ENCODE measurements around the gene PET117.

The PET117 gene

GRCh38 chr20:18190338-18191233 is 52.9 kb downstream of the PET117 start:
- Histone ChIP-seq H3K36me3 (ENCODE audit: control insufficient read depth in 1 of 2, insufficient read depth in 2 of 2, low read length in 2 of 2) (peaks cover 26 to 35% of the 10 kb centered on the region in 2 donors), H3K9me3 (ENCODE audit: control insufficient read depth in 1 of 2, low read length in 2 of 2) (no peaks in the 10 kb centered on the region)

GRCh38 chr20:18191306-18191705 is 53.6 kb downstream of the PET117 start:
- Histone ChIP-seq H3K27me3 (ENCODE audit: low read depth, low read length) (no peaks in the 10 kb centered on the region), H3K9me3 (ENCODE audit: control insufficient read depth in 1 of 2, low read length in 2 of 2) (no peaks in the 10 kb centered on the region), H3K36me3 (ENCODE audit: control insufficient read depth in 1 of 2, insufficient read depth in 2 of 2, low read length in 2 of 2) (peaks cover 19 to 28% of the 10 kb centered on the region in 2 donors), H3K4me3 (ENCODE audit: low read depth in 1 of 2, low read length in 2 of 2) (no peak overlapping the region), H3K4me1 (ENCODE audit: control insufficient read depth in 1 of 2, insufficient read depth in 2 of 2, low read length in 2 of 2) (no peaks in the 10 kb centered on the region), H3K27ac (ENCODE audit: low read length) (no peak overlapping the region)

More at GRCh38 chr20:18190338-18191233, 52.9 kb downstream of the PET117 start:
- Histone ChIP-seq H3K27me3 (ENCODE audit: low read depth, low read length) (no peaks in the 10 kb centered on the region), H3K4me1 (ENCODE audit: control insufficient read depth in 1 of 2, insufficient read depth in 2 of 2, low read length in 2 of 2) (no peaks in the 10 kb centered on the region), H3K4me3 (ENCODE audit: low read depth in 1 of 2, low read length in 2 of 2) (no peak overlapping the region), H3K27ac (ENCODE audit: low read length) (no peak overlapping the region)

Measured in muscle layer of duodenum (tissue), 2 donors.